Adrenal gland (tissue), 12 donors: ENCODE measurements around the gene PYCR2. TPM values are rescaled to one million over a fixed set of nuclear protein-coding genes. Genes with fewer than 3 reads are reported as not detected.
A peak's percentile ranks its signal among the peaks of the same experiment; 100 is the strongest.
"Not testable (repeated sequence)": the region's sequence is repeated elsewhere in the genome, so short reads cannot be mapped to it uniquely, and the experiment has no call there.

ENCODE experiments used
- DNase-seq, 7 donors: peaks; one replicate each; pipeline ENCODE4 v3.0.0-alpha.2; 2019 to 2020
- H3K27ac ChIP-seq, 5 donors: fragments of 200-600 bp; sonication (generic) in 4 of 5; 1 replicate in 3 of 5; 2 replicates in 2 of 5; pipeline versions ENCODE4 v1.5.1 to v1.8.0; 2016 to 2020; ENCODE audit warnings: mild to moderate bottlenecking in 1 of 5
- H3K27me3 ChIP-seq: fragments of 200-600 bp; 2 replicates; pipeline ENCODE4 v1.8.0; 2021
- H3K36me3 ChIP-seq, 2 donors: fragments of 200-600 bp; replicated peaks in 1 of 2; 1 replicate in 1 of 2; 2 replicates in 1 of 2; pipeline versions ENCODE4 v1.5.1 to v1.8.0; 2018 to 2022
- H3K4me1 ChIP-seq, 2 donors: fragments of 200-600 bp; replicated peaks in 1 of 2; 1 replicate in 1 of 2; 2 replicates in 1 of 2; pipeline versions ENCODE4 v1.5.1 to v1.8.0; 2018 to 2021
- H3K4me3 ChIP-seq, 4 donors: fragments of 200-600 bp; sonication (generic) in 3 of 4; one replicate each; pipeline ENCODE4 v1.5.1; 2016 to 2018
- H3K9me3 ChIP-seq, 3 donors: fragments of 200-600 bp; sonication (generic) in 1 of 3; replicated peaks in 1 of 3; 1 replicate in 2 of 3; 2 replicates in 1 of 3; pipeline versions ENCODE4 v1.5.1 to v1.8.0; 2016 to 2021
- CTCF ChIP-seq, 6 experiments: fragments of 450-650 bp in 4 of 6; fragments of 200-600 bp in 2 of 6; sonication (generic) in 1 of 6; IDR thresholded peaks; 1 replicate in 5 of 6; 2 replicates in 1 of 6; pipeline versions ENCODE4 v1.5.1 to v1.8.0; 2016 to 2021; ENCODE audit warnings: antibody characterized with exemption in 6 of 6, mild to moderate bottlenecking in 2 of 6, moderate library complexity in 1 of 6
- POLR2A ChIP-seq, 2 donors: fragments of 450-650 bp; IDR thresholded peaks; one replicate each; pipeline ENCODE4 v1.6.1; 2017; ENCODE audit warnings: antibody characterized with exemption in 2 of 2, mild to moderate bottlenecking in 2 of 2, moderate library complexity in 1 of 2
- WGBS, 4 donors: extraction: QIAGEN DNeasy Blood & Tissue Kit in 2 of 4; methylation state at CpG; one replicate each; pipeline versions ENCODE4 v1.1.5 to v1.1.7; 2013 to 2017; 5-methylcytosine and 5-hydroxymethylcytosine counted together
- intact Hi-C, 2 donors: fragments of 100-400 bp; cut with DNase I; formaldehyde crosslinking; loops; one replicate each; pipeline versions ENCODE4 v1.14.1 to v1.15.0; 2022 to 2023
- polyA plus RNA-seq, 3 donors: library from polyadenylated mRNA; stranded (reverse); fragments of 200-250 nt in 2 of 3; fragments of 350-450 nt in 1 of 3; fragmentation: Illumina TruSeq in 1 of 3; extraction: RNeasy Lipid Tissue Mini Kit (QIAGEN cat#74804) in 1 of 3; gene quantifications; one replicate each; pipeline ENCODE4 v1.2.3, GENCODE V29; 2013 to 2014
- total RNA-seq, 9 donors: library from RNA; depleted of rRNA in 4 of 9; stranded (reverse); fragments of >200 nt in 4 of 9; fragments of 120-200 nt in 1 of 9; fragmentation: NEBNext Ultra II Directional in 1 of 9; extraction: Animal tissue kit (Norgen Biotek cat#: 25700) in 1 of 9; gene quantifications; one replicate each; pipeline versions ENCODE4 v1.1.0 to v1.2.4, GENCODE V29; 2013 to 2023
- donor health status: healthy with polysubstance abuse.
- donor health status: Bipolar disorder and iron deficiency.
- donor health status: DM: yes; HTN: yes; CAD: no.
- donor health status: DM: no; HTN: no; CAD: no.
- donor health status: DM: no; HTN: no; CAD: no.
- donor health status: DM: yes; HTN: yes; CAD: no.

The PYCR2 gene
- total and polyA plus RNA-seq, 12 donors, result 76.0 to 135 (median 84.2) TPM

- WGBS, 4 donors, result 87 to 96% (median 92%) methylated on average over 5 of the region's 5 CpGs
- Histone ChIP-seq H3K27me3 (no peaks in the 10 kb centered on the region), H3K27ac (no peak overlapping the region), H3K36me3 (no peaks in the 10 kb centered on the region), H3K4me3 (no peak overlapping the region), H3K4me1 (no peaks in the 10 kb centered on the region), H3K9me3 (no peaks in the 10 kb centered on the region)
- TF ChIP-seq POLR2A (IDR thresholded peaks at IDR 0.05), result no peak
- TF ChIP-seq CTCF (IDR thresholded peaks at IDR 0.05), result no peak
- intact Hi-C loops, result no loop called here
- no peak for DNase-seq
Measured at GRCh38 chr1:225889743-225890142, 34.3 kb downstream of the PYCR2 start.

- no peaks in the 10 kb centered on the region for H3K36me3 ChIP-seq
- no peaks in the 10 kb centered on the region for H3K9me3 ChIP-seq
- peak within 1 kb of the TSS in 1 of 5 donors; percentile 22 for H3K27ac ChIP-seq
- WGBS, 4 donors, result 74 to 100% (median 79%) methylated on average over 3 to 11 of the region's 11 CpGs
- no peak within 1 kb of the TSS for H3K4me3 ChIP-seq
- no peaks in the 10 kb centered on the region for H3K27me3 ChIP-seq
- no peak for TF ChIP-seq CTCF (IDR thresholded peaks at IDR 0.05)
- TF ChIP-seq POLR2A (IDR thresholded peaks at IDR 0.05), result no peak
- no peaks in the 10 kb centered on the region for H3K4me1 ChIP-seq
- intact Hi-C loops, result no loop called here
- DNase-seq, result no peak
Measured at GRCh38 chr1:225888898-225889601, 35.0 kb downstream of the PYCR2 start, which contains the start of gene LEFTY1. TSS of gene LEFTY1 (minus strand) at chr1:225889146. CDS start at chr1:225889066, 80 bp downstream.

GRCh38 chr1:225888289-225888897 is 35.7 kb downstream of the PYCR2 start:
- no peak for TF ChIP-seq POLR2A (IDR thresholded peaks at IDR 0.05)
- no peak for TF ChIP-seq CTCF (IDR thresholded peaks at IDR 0.05)
- H3K4me1 ChIP-seq, result no peaks in the 10 kb centered on the region
- intact Hi-C loops, result no loop called here
- 86 to 94% (median 91%) methylated on average over 10 to 18 of the region's 18 CpGs for WGBS, 4 donors
- H3K27me3 ChIP-seq, result no peaks in the 10 kb centered on the region
- H3K36me3 ChIP-seq, result no peaks in the 10 kb centered on the region
- H3K27ac ChIP-seq, result peak overlapping the region in 1 of 5 donors; percentile 22
- DNase-seq, result no peak
- H3K9me3 ChIP-seq, result no peaks in the 10 kb centered on the region
- no peak overlapping the region for H3K4me3 ChIP-seq

GRCh38 chr1:225887554-225888288 is 36.3 kb downstream of the PYCR2 start:
- 15 to 41% (median 21%) methylated on average over 6 to 36 of the region's 56 CpGs for WGBS, 4 donors
- H3K36me3 ChIP-seq, intact Hi-C loops, H3K4me3 ChIP-seq, H3K27me3 ChIP-seq, H3K9me3 ChIP-seq, H3K4me1 ChIP-seq: not testable (repeated sequence)
- peak in 2 of 7 donors; percentile 24 to 40 for DNase-seq
- H3K27ac ChIP-seq, result peak overlapping the region in 1 of 5 donors; percentile 22
